GM06990 (cell line): ENCODE measurements around the gene SLC6A2.

Experiments
- DNase-seq: peaks from one replicate; pipeline ENCODE4 v3.0.0-alpha.2; 2011; ENCODE audit not compliant: insufficient read length; ENCODE audit errors: extremely low read depth
- H3K27me3 ChIP-seq: replicated peaks from 2 replicates; pipeline ENCODE4 v1.6.0; 2011; ENCODE audit warnings: low read length; ENCODE audit not compliant: control insufficient read depth, insufficient read depth
- H3K36me3 ChIP-seq: 2 replicates; pipeline ENCODE4 v1.5.1; 2011; ENCODE audit warnings: low read length; ENCODE audit not compliant: control insufficient read depth, insufficient read depth
- H3K4me3 ChIP-seq: replicated peaks from 2 replicates; pipeline ENCODE4 v1.5.1; 2011; ENCODE audit warnings: low read depth, mild to moderate bottlenecking, control low read depth, low read length
- CTCF ChIP-seq: IDR thresholded peaks from 2 replicates; pipeline ENCODE4 v1.5.1; 2011; ENCODE audit warnings: low read length, control low read depth, mild to moderate bottlenecking, inconsistent platforms; ENCODE audit not compliant: insufficient read depth, poor library complexity, severe bottlenecking

SLC6A2 gene

GRCh38 chr16:55630774-55631173, 25.0 kb upstream of the SLC6A2 start:
- Histone ChIP-seq H3K36me3 (no peaks in the 10 kb centered on the region), H3K27me3 (no peaks in the 10 kb centered on the region), H3K4me3 (no peak overlapping the region)
- no peak for TF ChIP-seq CTCF
- no peak for DNase-seq

GRCh38 chr16:55632259-55632658, 23.5 kb upstream of the SLC6A2 start:
- no peak for TF ChIP-seq CTCF
- no peaks in the 10 kb centered on the region for H3K27me3 ChIP-seq
- H3K36me3 ChIP-seq: no peaks in the 10 kb centered on the region
- DNase-seq: no peak
- H3K4me3 ChIP-seq: no peak overlapping the region

- DNase-seq: no peak
- H3K36me3 ChIP-seq: no peaks in the 10 kb centered on the region
- no peak for TF ChIP-seq CTCF
- H3K27me3 ChIP-seq: no peaks in the 10 kb centered on the region
- H3K4me3 ChIP-seq: no peak overlapping the region
Observed at GRCh38 chr16:55634193-55634592, 21.6 kb upstream of the SLC6A2 start.

GRCh38 chr16:55638256-55638655, 17.5 kb upstream of the SLC6A2 start:
- no peaks in the 10 kb centered on the region for H3K27me3 ChIP-seq
- no peak for TF ChIP-seq CTCF
- no peak overlapping the region for H3K4me3 ChIP-seq
- H3K36me3 ChIP-seq: no peaks in the 10 kb centered on the region
- no peak for DNase-seq

- DNase-seq: no peak
- TF ChIP-seq CTCF: no peak
- no peaks in the 10 kb centered on the region for H3K27me3 ChIP-seq
Observed at GRCh38 chr16:55640701-55641327, 15.0 kb upstream of the SLC6A2 start.

More at GRCh38 chr16:55640701-55641327, 15.0 kb upstream of the SLC6A2 start:
- H3K4me3 ChIP-seq: no peak overlapping the region
- H3K36me3 ChIP-seq: no peaks in the 10 kb centered on the region
